AG09319 (cell line): ENCODE data around the gene PJA1.

Experiments
- DNase-seq: peaks from one replicate; pipeline ENCODE4 v3.0.0-alpha.2; 2010; ENCODE audit warnings: low read depth; ENCODE audit errors: extremely low read depth
- CTCF ChIP-seq: IDR thresholded peaks from 2 replicates; pipeline ENCODE4 v1.5.1; 2011; ENCODE audit warnings: low read depth, mild to moderate bottlenecking, inconsistent platforms, low read length, moderate library complexity

Gene PJA1

GRCh38 chrX:69149466-69150280 is 15.6 kb downstream of the PJA1 start:
- no peak for TF ChIP-seq CTCF
- DNase-seq: no peak

- DNase-seq: no peak
Observed at GRCh38 chrX:69148946-69149345, 16.3 kb downstream of the PJA1 start.

GRCh38 chrX:69146739-69147138 is 18.5 kb downstream of the PJA1 start:
- TF ChIP-seq CTCF: no peak

More at GRCh38 chrX:69148946-69149345, 16.3 kb downstream of the PJA1 start:
- TF ChIP-seq CTCF: no peak

GRCh38 chrX:69145714-69146113 is 19.5 kb downstream of the PJA1 start:
- DNase-seq: no peak
- no peak for TF ChIP-seq CTCF

More at GRCh38 chrX:69146739-69147138, 18.5 kb downstream of the PJA1 start:
- no peak for DNase-seq

GRCh38 chrX:69144838-69145680 is 20.2 kb downstream of the PJA1 start:
- no peak for DNase-seq
- no peak for TF ChIP-seq CTCF

GRCh38 chrX:69143530-69143929 is 21.7 kb downstream of the PJA1 start:
- no peak for TF ChIP-seq CTCF
- no peak for DNase-seq
